ENCODE measurements around the gene ATP8B1. TPM values are rescaled to one million over a fixed set of nuclear protein-coding genes. Genes with fewer than 3 reads are reported as not detected.

ATP8B1 gene
- total and polyA plus RNA-seq, 2 donors (not counting 3 experiments of a cell fraction or from before 2014, with no cell fraction given), result 49.3 to 100 TPM

DNA sequence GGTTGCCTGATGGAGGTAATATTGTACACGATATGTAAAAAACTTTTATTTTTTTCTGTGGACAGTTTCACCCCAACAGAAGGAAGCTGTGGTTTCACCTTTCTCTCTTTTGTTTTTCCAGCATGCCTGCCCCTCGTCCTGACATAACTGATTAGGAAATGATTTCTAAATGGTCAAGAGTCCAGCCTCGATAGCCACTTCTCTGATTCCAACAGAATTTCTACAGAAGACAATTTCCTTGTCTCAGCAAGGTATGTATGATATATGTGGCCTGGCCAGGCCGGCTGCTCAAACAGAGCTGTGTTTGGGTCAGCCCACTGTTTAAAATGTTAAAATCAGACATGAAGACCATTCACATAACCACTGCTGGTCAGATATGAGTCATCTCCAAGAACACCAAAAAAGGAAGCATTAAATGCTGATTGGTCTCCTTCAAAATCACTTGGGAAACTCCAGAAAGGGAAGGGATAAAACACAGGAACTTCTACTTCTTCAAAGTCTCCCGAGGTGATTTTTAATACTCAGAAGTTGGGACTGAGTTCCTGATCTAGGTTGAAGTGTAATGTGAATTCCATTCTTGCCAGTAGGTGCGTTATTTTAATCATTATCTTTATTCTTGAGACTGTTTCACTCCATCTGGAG lies 22.3 kb downstream of the ATP8B1 start:
- Histone ChIP-seq H3K4me2 (ENCODE audit: insufficient read depth, low read length) (peak overlapping the region; percentile 84), H3K79me2 (ENCODE audit: control insufficient read depth, insufficient read depth, low read length) (peaks cover 52% of the 10 kb centered on the region), H4K20me1 (replicated peaks; ENCODE audit: control insufficient read depth, extremely low read depth, insufficient read depth, low read length) (no peaks in the 10 kb centered on the region), H3K36me3 (ENCODE audit: control insufficient read depth in 2 of 2, extremely low read depth in 1 of 2, insufficient read depth in 2 of 2, low read length in 2 of 2) (no peaks in the 10 kb centered on the region), H3K27me3 (ENCODE audit: control insufficient read depth in 2 of 2, insufficient read depth in 2 of 2, low read length in 2 of 2) (no peaks in the 10 kb centered on the region), H3K9me1 (replicated peaks; ENCODE audit: control insufficient read depth, extremely low read depth, insufficient read depth, low read length) (no peaks in the 10 kb centered on the region), H3K4me1 (ENCODE audit: control insufficient read depth, extremely low read depth, insufficient read depth, low read length) (peaks cover 88% of the 10 kb centered on the region), H3K4me3 (replicated peaks in 1 of 3; ENCODE audit: insufficient read depth in 1 of 3, low read depth in 1 of 3, low read length in 3 of 3) (peak overlapping the region in 1 of 3 experiments; percentile 41), H3K9ac (replicated peaks; ENCODE audit: extremely low read depth, insufficient read depth, low read length) (peak overlapping the region; percentile 86), H3K9me3 (replicated peaks; ENCODE audit: control insufficient read depth, insufficient read depth, low read length) (no peaks in the 10 kb centered on the region), H3K27ac (ENCODE audit: insufficient read depth, low read depth, low read length) (peak overlapping the region; percentile 98), H2AFZ (ENCODE audit: low read depth, low read length) (no peak overlapping the region)
- FAIRE-seq (no peak), DNase-seq (ENCODE audit: low read depth, low spot score) (peak; percentile 94)
- TF ChIP-seq JUN (IDR thresholded peaks at IDR 0.05; ENCODE audit: borderline replicate concordance, insufficient read depth, insufficient read length, low read depth) (peak; percentile 88), FOS (IDR thresholded peaks at IDR 0.05; ENCODE audit: borderline replicate concordance, insufficient read depth, low read length) (peak; percentile 88), POLR2A (IDR thresholded peaks at IDR 0.05; ENCODE audit: low read depth, low read length) (peak; percentile 69), EZH2 (IDR thresholded peaks at IDR 0.05; ENCODE audit: borderline replicate concordance, low read depth, low read length, severe bottlenecking) (no peak), GATA2 (IDR thresholded peaks at IDR 0.05; ENCODE audit: insufficient read depth, insufficient read length, low read depth, low read length) (peak; percentile 74)
- BruUV-seq (replicated peaks), result TSS peak; percentile 68
- intact Hi-C loops (cut with micrococcal nuclease) (loop anchor here (1.0 to 10.0 kb wide), 9 partner anchors 10 to 264 kb away; partner anchors contain the start of genes ATP8B1 and NEDD4L), dilution Hi-C loops (cut with MboI; ENCODE audit: extremely low pct_ligation_motif_present, low sequenced_read_pairs) (no loop called here)
- ChIA-PET CTCF (interaction anchor here (0.9 to 2.4 kb wide), 13 partner anchors 9 to 341 kb away, joined by 3 to 12 read pairs (median 5); partner anchors contain the start of gene ATP8B1), POLR2A (interaction anchor here (0.5 to 2.5 kb wide), 10 partner anchors 8 to 113 kb away, joined by 3 to 14 read pairs (median 4); partner anchors contain the start of gene ATP8B1)

GRCh38 chr18:57780318-57780705 lies 22.8 kb downstream of the ATP8B1 start:
- no peaks in the 10 kb centered on the region for H3K9me3 ChIP-seq (replicated peaks; ENCODE audit: control insufficient read depth, insufficient read depth, low read length)
- no peaks in the 10 kb centered on the region for H3K36me3 ChIP-seq (ENCODE audit: control insufficient read depth in 2 of 2, extremely low read depth in 1 of 2, insufficient read depth in 2 of 2, low read length in 2 of 2)
- no peak for TF ChIP-seq MYC (IDR thresholded peaks at IDR 0.05; ENCODE audit: low read depth, low read length)
- TF ChIP-seq POLR2AphosphoS5 (IDR thresholded peaks at IDR 0.05; ENCODE audit: insufficient read depth, low read depth, low read length), result peak; percentile 77
- peak; percentile 24 for TF ChIP-seq POLR2A (IDR thresholded peaks at IDR 0.05; ENCODE audit: low read depth, low read length)
- TF ChIP-seq JUN (IDR thresholded peaks at IDR 0.05; ENCODE audit: borderline replicate concordance, insufficient read depth, insufficient read length, low read depth), result peak; percentile 17
- TF ChIP-seq EZH2 (IDR thresholded peaks at IDR 0.05; ENCODE audit: borderline replicate concordance, low read depth, low read length, severe bottlenecking), result no peak
- dilution Hi-C loops (cut with MboI; ENCODE audit: extremely low pct_ligation_motif_present, low sequenced_read_pairs), result no loop called here
- BruUV-seq (replicated peaks), result no TSS peak
- peak overlapping the region in 1 of 3 experiments; percentile 41 for H3K4me3 ChIP-seq (replicated peaks in 1 of 3; ENCODE audit: insufficient read depth in 1 of 3, low read depth in 1 of 3, low read length in 3 of 3)
- peak overlapping the region; percentile 98 for H3K27ac ChIP-seq (ENCODE audit: insufficient read depth, low read depth, low read length)
- no peak overlapping the region for H2AFZ ChIP-seq (ENCODE audit: low read depth, low read length)
- H3K9ac ChIP-seq (replicated peaks; ENCODE audit: extremely low read depth, insufficient read depth, low read length), result peak overlapping the region; percentile 86
- CTCF ChIA-PET, result interaction anchor here (0.6 to 2.4 kb wide), 12 partner anchors 8 to 342 kb away, joined by 3 to 12 read pairs (median 4); partner anchors contain the start of gene ATP8B1
- peaks cover 86% of the 10 kb centered on the region for H3K4me1 ChIP-seq (ENCODE audit: control insufficient read depth, extremely low read depth, insufficient read depth, low read length)
- H4K20me1 ChIP-seq (replicated peaks; ENCODE audit: control insufficient read depth, extremely low read depth, insufficient read depth, low read length), result no peaks in the 10 kb centered on the region
- intact Hi-C loops (cut with micrococcal nuclease), result loop anchor here (1.0 to 10.0 kb wide), 8 partner anchors 9 to 264 kb away; partner anchors contain the start of genes ATP8B1 and NEDD4L
- H3K79me2 ChIP-seq (ENCODE audit: control insufficient read depth, insufficient read depth, low read length), result peaks cover 48% of the 10 kb centered on the region
- DNase-seq (ENCODE audit: low read depth, low spot score) (peak; percentile 99), FAIRE-seq (peak; percentile 89)
- no peaks in the 10 kb centered on the region for H3K27me3 ChIP-seq (ENCODE audit: control insufficient read depth in 2 of 2, insufficient read depth in 2 of 2, low read length in 2 of 2)
- H3K4me2 ChIP-seq (ENCODE audit: insufficient read depth, low read length), result peak overlapping the region; percentile 84
- POLR2A ChIA-PET, result interaction anchor here (0.5 to 2.5 kb wide), 9 partner anchors 8 to 77 kb away, joined by 3 to 14 read pairs (median 3); partner anchors contain the start of gene ATP8B1
- no peaks in the 10 kb centered on the region for H3K9me1 ChIP-seq (replicated peaks; ENCODE audit: control insufficient read depth, extremely low read depth, insufficient read depth, low read length)

All from endothelial cell of umbilical vein (primary cell).